ENCODE results near the gene SPAG9.

Gene SPAG9

GRCh38 chr17:51045621-51046020 lies 75.0 kb downstream of the SPAG9 start:
- no peak for DNase-seq (ENCODE audit: low read depth in 2 of 2)

- no peak for DNase-seq (ENCODE audit: low read depth in 2 of 2)
Measured at GRCh38 chr17:51044976-51045375, 75.7 kb downstream of the SPAG9 start.

- no peak for DNase-seq (ENCODE audit: low read depth in 2 of 2)
Measured at GRCh38 chr17:51036084-51036483, 84.6 kb downstream of the SPAG9 start.

GRCh38 chr17:51035431-51035830 lies 85.2 kb downstream of the SPAG9 start:
- DNase-seq (ENCODE audit: low read depth in 2 of 2) = no peak

GRCh38 chr17:51034800-51035199 lies 85.9 kb downstream of the SPAG9 start:
- no peak for DNase-seq (ENCODE audit: low read depth in 2 of 2)

GRCh38 chr17:51032850-51033249 lies 87.8 kb downstream of the SPAG9 start:
- DNase-seq (ENCODE audit: low read depth in 2 of 2) = no peak

GRCh38 chr17:51029568-51030463 lies 90.9 kb downstream of the SPAG9 start:
- DNase-seq (ENCODE audit: low read depth in 2 of 2) = no peak

- no peak for DNase-seq (ENCODE audit: low read depth in 2 of 2)
Measured at GRCh38 chr17:51029142-51029541, 91.5 kb downstream of the SPAG9 start.

GRCh38 chr17:51028176-51028863 lies 92.3 kb downstream of the SPAG9 start:
- no peak for DNase-seq (ENCODE audit: low read depth in 2 of 2)

GRCh38 chr17:51018541-51018940 lies 102.1 kb downstream of the SPAG9 start:
- no peak for DNase-seq (ENCODE audit: low read depth in 2 of 2)

- no peak for DNase-seq (ENCODE audit: low read depth in 2 of 2)
Measured at GRCh38 chr17:51017270-51017669, 103.4 kb downstream of the SPAG9 start.

GRCh38 chr17:51016099-51016498 lies 104.6 kb downstream of the SPAG9 start:
- no peak for DNase-seq (ENCODE audit: low read depth in 2 of 2)

GRCh38 chr17:51015145-51015558 lies 105.5 kb downstream of the SPAG9 start:
- no peak for DNase-seq (ENCODE audit: low read depth in 2 of 2)

GRCh38 chr17:51014129-51014528 lies 106.5 kb downstream of the SPAG9 start:
- DNase-seq (ENCODE audit: low read depth in 2 of 2) = no peak

GRCh38 chr17:51013322-51013721 lies 107.3 kb downstream of the SPAG9 start:
- no peak for DNase-seq (ENCODE audit: low read depth in 2 of 2)

GRCh38 chr17:51012538-51012937 lies 108.1 kb downstream of the SPAG9 start:
- no peak for DNase-seq (ENCODE audit: low read depth in 2 of 2)

GRCh38 chr17:51010173-51010675 lies 110.4 kb downstream of the SPAG9 start:
- DNase-seq (ENCODE audit: low read depth in 2 of 2) = no peak

- no peak for DNase-seq (ENCODE audit: low read depth in 2 of 2)
Measured at GRCh38 chr17:51006601-51007000, 114.1 kb downstream of the SPAG9 start.

GRCh38 chr17:51005768-51006167 lies 114.9 kb downstream of the SPAG9 start:
- no peak for DNase-seq (ENCODE audit: low read depth in 2 of 2)

- DNase-seq (ENCODE audit: low read depth in 2 of 2) = no peak
Measured at GRCh38 chr17:51004249-51004648, 116.4 kb downstream of the SPAG9 start.

GRCh38 chr17:51000835-51001638 lies 119.6 kb downstream of the SPAG9 start:
- DNase-seq (ENCODE audit: low read depth in 2 of 2) = peak in 1 of 2 donors; percentile 3

GRCh38 chr17:50995668-50996067 lies 125.0 kb downstream of the SPAG9 start:
- no peak for DNase-seq (ENCODE audit: low read depth in 2 of 2)

All from stimulated activated CD4-positive, alpha-beta T cell treated with anti-CD3 and anti-CD28 coated beads, Interleukin-4, amount 100 ng/mL, for 48 hours (primary cell).